RPMI7951 (cell line): ENCODE results near the gene GFRA4. TPM values are rescaled to one million over a fixed set of nuclear protein-coding genes. Genes with fewer than 3 reads are reported as not detected.

Source experiments
- DNase-seq: peaks from one replicate; pipeline ENCODE4 v3.0.0-alpha.2; 2012; ENCODE audit warnings: low read depth
- total RNA-seq: library from RNA; depleted of rRNA; stranded (reverse); fragments of >200 nt; shearing (Covaris generic); gene quantifications from 2 replicates; pipeline ENCODE4 v1.2.3, GENCODE V29; 2014

GFRA4 gene
- total RNA-seq, 1 experiment from 2014 or later: not detected

DNA sequence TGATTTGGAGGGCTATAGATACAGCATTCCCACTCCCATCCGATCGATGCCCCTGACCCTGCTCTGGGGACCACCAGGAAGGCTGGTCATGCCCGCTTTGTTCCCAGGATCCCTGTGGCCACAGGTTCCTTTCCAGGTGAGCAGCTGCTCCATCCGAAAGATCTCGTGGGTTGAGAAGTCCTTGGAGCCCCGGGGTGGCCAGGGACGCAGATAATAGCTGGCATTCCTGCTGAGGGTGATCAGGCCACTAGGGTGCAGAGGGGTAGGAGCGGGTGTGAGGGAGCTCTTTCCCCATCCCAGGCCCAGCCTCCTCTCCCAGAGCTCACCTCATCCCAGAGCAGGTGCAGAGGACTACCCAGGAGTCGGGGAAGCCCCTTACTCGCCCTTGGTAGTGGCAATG lies 11.2 kb upstream of the GFRA4 start:
- DNase-seq: no peak

DNA sequence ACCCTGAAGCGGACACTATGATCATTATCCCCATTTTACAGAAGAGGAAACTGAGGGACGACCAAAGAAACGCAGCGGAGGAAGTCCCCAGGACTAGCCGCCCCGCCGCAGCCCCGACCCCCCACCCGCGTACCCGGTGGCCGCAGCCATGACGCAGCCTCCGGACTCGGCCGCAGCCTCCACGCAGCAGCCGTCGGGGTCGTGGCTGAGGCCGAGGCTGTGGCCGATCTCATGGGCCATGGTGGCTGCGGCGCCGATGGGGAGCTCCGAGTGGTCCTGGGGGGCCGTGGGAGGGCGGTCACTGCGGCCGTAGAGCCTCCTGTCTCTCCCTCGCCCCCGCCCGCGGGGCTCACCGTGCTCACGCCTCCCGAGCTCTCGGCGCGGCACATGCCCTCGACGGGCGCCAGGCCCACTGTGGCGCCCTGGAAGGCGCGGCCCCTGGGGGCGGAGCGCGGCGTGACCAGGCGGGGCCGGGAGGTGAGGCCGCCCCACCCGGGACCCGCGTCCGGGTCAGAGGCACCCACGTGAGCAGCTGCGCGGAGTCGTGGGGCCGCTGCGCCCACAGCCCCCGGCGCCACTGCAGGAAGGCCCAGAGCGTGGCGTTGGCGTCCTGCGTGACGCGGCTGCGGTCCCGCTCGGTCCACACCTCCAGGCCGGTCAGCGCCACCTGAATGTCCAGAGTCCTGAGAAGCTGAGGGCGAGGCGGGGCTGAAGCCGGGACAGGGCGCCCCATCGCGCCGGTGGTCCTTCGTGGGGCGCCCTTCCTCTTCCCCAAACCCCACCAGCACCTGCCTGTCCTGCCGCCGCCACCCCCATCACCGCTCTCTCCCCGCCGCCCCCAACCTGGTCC lies 10.2 kb upstream of the GFRA4 start:
- no peak for DNase-seq

DNA sequence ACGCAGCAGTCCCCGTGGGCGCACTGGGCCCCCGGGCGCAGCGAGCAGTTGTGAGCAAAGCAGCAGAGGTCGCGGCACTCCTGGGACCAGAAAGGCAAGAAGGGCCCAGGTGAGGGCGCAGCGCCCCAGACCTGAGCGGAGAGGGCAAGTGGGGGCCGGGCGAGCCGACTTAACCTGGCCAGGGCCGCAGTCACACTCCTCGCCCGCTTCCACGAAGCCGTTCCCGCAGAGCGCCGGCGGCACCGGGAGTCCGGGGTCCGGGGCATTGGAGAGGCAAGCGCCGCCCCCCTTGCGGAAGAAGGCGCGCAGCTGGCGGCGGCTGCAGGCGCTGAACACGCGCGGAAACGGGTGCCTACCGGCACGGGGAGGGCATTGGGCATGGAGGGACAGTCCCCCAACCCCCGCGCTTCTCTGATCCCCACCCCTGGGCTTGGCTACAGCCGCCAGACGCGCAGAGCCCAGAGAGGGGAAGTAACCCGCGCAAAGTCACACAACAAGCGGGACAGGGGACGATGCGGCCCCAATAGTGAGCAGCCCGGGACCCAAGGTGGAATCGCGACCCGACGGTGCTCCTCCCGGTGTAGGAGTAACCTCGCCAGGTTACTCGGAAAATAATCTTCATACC lies 9.5 kb upstream of the GFRA4 start:
- DNase-seq: no peak

DNA sequence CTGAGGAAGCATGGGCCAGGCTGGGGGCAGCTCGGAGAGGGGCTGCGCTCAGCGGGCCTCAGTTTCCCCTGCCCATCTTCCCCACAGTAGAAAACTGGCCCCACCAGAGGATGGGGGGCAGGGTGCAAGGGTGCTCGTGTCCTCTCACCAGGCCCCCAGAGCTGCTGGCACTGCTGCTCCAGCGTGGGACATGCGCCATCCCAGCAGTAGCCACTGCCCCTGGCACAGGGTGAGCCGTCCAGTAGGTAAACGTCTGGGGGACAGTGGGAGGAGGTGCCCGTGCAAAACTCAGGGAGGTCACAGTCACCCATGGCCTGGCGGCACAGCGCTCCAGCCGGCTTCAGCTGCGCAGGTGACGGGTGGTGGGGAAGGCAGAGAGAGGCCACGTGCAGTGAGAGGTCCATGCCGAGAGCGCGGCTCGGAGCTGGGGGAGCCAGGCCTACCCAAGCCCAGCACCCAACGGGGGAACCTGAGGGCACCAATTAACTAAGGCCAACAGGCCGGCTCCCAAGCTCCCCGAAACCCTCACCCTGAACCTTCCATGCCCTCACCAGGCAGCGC lies 8.9 kb upstream of the GFRA4 start:
- DNase-seq: no peak

DNA sequence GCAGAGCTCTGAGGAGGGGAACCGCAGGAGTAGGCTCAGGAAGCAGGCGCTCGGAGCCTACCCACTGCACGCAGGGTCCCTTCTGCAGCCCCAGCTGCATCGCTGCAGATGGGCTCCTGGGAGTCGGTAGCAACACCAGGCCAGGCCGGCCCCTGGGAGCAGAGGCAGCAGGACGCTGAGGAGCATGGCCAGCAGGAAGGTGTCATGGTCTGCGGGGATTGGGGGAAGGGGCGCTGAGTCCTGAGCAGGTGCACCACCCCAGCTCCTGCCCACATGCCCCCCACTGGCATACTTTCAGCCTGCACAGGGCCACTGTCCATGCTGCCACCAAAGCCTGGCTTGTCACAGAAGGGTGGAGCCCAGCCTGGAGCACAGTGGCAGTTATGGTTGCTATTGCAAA lies 7.7 kb upstream of the GFRA4 start:
- DNase-seq: no peak

DNA sequence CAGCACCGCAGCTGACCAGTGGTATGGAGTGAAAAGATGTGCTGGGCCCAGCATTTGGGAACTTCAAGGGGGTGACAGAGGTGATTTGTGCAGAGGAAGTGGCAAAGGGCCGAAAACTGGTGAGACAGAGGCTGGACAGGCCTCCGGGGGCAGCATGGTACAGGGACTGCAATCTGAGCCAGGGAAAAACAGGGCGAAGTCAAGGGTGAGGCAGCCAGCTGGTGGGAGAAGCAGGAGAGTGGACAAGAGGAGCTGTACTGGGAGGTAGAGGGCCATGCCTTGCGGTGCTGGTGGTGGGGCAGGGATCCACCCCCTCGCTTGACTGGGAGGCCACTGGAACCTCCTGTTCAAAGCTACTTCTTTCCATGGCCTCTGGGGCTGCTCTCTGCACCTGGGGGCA lies 7.3 kb upstream of the GFRA4 start:
- DNase-seq: peak; percentile 48

DNA sequence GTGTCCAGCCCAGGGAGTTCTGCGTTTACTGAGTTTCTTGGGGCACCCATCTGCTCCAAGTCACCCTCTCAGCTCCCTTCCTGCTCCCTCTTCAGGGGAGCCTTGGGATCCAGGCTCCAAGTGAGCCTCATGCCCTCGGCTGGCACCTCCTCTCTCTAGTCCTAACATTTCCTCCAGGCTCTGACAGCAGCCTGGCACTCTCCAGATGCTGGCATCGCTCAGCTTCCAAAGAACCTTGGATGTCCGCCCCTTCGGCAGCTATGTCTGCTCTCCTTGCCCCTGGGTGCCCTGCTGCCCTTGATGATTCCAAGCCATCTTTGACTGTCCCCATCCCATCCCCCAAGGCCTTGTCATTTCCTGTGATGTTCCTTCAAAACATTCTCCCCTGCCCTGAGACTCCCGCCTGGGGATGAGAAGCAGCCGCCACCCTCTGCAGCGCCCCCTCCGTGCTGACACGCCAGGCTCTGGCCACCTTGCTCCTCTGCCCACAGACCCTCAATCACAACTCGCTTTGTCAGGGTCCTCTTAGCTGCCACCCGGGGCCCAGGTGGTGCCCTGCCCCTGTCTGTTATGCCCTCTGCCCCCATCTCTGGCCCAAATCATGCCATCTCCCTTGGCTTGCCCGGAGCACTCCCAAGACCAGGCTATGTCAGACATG lies 6.6 kb upstream of the GFRA4 start:
- DNase-seq: no peak

DNA sequence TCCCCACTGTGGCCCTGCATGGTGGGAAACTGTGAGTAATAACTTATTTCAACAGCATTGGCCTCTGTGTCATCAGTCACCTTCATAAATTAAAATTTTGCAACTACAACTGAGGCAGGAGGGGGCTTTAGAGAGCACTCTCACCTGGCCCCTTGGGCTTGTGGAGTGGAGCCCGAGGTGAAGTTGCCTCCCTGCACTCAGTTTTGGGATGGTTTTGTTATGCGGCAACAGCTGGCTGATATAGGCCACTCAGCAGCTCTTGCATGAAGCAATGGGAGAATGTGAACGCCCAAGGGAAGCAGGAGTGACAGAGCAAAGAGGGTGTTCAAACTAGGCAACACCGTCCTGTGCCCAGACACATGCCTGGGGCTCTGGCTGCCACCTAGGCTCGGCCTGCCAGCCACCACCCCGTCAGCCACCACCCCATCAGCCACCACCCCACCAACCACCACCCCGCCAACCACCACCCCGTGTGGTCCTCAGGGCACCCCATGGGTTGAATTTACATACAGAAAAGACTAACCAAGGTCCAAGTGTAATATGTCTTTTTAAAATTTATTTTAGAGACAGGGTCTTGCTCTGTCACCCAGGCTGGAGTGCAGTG lies 4.3 kb upstream of the GFRA4 start:
- no peak for DNase-seq

DNA sequence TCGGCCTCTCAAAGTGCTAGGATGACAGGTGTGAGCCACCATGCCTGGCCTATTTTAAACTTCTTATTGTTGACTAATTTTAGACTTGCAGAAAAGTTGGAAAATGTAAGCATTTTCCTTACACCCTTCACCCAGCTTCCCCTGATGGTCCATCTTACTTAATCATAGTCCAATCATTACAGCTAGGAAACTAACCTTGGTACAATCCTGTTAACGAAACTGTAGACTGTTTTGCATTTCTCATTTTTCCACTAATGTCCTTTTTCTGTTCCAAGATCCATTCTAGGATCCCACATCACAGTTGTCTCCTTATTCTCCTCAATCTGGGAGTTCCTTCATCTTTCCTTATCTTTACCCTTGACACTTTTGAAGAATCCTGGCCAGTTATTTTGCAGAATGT lies 659 bp upstream of the GFRA4 start:
- DNase-seq: no peak

DNA sequence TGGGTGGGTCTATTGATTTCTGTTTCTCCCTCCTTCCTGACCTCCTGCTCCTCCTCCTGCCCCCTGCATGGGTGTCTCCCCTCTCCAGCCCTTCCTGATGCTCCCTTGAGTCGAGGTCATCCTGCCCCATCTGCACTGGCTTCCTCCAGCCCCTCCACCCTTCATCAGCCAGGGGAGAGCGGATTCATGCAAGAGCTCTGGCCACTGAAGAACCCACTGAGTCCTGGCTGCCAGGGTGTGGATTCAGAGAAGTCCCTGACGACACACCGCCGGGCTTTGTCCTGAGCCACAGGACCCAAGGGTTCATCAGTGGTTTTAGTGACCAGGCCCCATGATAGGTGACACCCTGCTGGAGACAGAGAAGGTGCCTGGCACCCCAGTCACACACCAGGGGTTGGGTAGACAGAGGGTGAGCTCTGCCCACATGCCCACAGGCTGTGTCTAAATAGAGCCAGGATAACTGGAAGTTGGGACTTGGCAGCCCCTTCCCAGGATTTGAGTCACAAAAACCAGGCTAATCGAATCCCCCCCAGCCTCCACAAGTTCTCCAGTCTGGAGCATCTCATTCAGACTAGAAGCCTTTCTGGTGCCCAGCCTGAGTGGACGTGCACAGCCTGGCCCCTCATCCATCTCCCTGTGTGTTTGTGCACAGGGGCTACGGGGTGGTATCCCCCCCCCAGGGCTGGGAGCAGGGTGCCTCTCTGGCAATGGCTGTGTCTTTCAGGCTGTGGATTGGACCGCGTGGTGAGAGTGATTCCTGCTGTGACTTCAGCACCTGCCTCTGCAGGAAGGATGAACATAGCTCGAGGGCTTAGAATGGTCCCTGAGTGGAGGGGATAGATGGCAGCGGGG lies 1.2 kb downstream of the GFRA4 start:
- no peak for DNase-seq

DNA sequence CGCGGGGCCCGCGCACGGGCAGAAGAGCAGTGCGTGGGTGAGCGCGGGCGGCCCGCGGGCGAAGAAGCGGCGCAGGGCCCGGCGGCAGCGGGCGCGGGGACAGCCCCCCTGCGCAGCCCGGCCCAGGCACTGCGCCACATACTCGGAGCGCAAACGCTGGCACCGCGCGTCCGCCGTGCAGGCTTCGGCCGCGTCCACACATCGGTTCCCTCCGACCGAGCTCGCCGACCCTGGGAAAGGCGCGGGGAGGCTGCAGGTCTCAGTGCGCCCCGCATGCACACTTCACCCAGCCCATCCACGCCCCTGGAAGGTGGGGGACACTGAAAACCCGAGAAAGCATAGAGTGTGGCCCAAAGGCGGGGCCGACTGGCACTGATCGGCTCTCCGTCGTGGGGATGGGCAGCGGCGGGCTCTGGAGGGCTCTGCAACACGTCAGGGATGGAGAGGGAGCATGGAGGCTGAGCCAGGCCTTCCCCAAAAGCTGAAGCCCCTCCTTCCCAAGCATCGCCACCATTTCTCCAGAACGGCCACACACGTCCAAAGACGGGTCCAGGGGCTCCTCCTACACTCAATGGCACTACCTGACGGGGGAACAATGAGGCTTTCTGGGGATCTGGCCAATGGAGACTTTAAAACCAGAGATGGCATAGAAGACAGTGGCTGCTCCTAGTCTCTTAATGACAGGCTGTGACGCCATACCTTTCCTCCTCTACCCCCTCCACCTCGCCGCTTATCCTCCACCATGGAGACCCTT lies 2.0 kb downstream of the GFRA4 start:
- DNase-seq: no peak

DNA sequence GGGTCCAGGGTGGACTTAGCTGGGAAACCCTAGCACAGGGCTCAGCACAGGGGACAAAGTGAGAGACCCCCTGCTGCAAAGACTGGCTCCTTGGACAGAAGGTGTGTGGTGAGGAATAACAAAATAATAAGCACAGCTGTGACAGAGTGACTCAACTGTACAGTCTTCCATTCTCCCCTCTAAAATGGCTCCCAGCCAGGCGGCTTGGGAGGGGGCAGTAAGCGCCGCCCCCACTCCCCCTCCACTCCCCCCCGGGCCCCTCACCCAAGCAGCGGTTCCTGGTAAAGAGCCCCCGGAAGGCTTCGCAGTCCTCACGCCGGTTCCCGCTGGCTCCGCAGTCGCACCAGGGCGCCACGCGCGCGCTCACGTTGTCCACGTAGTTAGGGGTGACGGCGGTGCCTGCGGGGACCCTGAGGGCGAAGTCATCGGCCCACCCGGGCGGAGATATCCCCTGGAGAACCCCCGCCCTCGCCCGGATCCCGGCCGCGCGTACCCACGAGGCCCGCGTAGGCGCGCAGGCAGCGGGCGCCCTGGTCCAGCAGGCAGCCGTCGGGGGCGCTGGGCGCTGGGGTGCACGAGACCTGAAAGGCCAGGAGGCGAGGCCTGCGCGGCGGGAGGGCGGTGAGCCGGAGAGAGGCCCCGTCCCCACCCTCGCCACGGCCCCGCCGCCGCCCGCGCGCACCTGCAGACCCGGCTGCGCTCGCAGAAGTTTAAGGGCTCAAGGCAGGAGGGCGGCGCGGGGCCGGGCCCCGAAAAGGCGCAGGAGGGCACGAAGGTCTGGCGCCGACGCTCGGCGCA lies 2.7 kb downstream of the GFRA4 start:
- DNase-seq: no peak

DNA sequence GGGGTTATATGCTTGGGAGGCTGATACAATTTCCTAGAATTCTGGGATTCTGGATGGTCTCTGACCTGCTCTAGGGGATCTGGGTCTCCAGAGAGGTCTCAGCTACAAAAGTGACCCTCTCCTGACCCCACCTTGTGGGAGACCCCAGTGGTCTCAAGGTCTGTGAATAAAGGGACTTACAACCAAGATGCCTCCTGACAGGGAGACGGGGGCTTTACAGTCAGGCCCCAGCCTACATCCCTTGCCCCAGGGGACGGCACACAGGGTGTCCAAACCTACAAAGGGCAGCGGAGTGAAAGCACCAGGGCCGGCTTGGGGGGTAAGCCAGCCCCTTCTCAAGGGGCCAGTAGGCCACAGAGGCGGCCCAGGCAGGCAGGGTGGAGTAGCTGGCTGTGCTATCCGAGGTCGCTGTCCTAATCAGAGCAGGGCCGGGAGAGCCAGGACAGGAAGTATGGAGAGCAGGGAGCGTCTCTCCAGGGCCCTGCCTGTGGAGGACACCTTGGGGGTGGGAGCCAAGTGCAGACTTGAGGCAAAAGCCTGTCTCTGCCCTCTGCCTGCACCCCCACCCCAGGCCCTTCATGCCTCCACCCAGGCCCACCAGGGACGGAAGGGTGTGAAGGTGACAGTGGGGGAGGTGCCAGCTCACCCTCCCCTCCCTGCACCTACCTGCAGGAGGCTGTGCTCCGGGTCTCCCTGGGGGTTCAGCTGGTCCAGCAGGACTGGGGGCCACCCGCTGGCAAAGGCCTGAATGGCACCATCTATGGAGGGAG lies 3.5 kb downstream of the GFRA4 start:
- DNase-seq: no peak

DNA sequence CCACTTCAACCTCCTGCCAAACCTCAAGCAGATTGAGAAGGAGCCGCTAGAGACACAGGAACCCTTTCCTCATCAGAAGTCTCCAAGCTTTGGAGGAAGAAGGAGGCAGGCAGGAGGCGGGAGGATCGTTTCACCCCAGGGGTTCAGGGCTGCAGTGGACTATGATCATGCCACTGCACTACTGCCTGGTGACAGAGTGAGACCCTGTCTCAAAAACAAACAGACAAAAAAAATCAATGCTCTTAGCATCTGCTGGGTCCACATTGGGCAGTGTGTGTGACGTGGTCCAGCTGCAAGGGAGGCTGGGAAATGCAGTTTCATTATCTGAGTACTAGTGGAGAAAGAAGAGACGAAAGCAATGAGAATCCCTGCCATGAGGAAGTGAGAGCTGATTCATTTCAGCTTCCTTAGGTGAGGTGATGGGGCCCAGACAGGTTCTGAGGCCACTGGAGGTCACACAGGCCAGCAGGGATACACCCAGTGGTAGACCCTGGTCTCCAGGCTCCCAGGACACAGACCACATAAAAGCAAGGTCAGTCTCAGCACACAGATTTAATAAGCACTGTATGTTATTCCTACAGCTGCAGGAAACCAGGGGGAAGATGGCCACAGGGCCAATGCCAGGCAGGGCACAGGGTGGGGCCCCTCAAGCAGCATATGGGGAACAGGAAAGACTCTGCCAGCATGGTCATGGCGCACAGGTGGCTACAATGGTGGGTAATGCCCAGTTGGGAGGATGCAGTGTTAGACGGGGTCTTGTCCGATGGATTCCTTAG lies 4.3 kb downstream of the GFRA4 start:
- DNase-seq: peak; percentile 18

DNA sequence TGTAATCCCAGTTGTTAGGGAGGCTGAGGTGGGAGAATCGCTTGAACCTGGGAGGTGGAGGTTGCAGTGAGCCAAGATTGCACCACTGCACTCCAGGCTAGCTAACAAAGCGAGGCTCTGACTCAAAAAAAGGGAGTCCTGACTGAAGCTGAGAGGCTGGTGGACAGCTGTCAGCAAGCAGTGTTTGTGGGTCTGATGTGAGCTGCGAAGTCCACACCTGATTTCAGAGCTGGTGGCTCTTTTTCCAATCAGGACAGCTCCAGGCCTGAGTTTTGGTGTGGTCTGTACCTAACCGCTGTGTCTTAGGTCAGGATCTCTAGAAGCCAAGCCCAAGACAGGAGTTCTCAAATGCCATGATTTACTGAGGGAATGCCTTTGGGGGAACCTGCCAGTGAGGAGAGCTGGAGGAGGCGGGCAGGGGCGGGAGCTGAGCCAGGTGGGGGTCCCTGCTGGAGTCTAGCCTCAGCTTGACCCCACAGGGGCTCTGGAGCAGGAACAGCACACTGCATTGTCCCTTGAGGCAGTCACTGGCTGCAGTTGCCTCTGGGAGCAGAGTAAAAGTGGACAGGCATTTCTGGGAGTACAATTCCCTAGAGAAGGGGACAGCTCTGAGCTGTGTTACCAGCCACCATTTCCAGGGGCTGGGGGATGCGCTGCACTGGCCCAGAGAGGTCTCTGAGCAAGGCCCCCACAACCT lies 5.0 kb downstream of the GFRA4 start:
- DNase-seq: no peak

DNA sequence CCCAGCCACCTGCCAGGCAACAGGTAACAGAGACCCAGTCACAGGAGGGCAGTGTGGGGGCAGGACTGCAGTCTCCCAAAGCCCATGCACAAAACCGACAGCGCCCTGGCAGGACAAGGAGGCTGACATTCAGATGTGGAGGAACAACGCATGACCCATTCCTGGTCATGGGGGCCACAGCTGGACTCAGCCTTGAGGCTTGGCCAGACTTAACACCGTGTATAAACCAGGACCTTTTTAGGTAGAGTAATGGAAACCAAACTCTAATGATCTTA lies 8.1 kb downstream of the GFRA4 start:
- no peak for DNase-seq

DNA sequence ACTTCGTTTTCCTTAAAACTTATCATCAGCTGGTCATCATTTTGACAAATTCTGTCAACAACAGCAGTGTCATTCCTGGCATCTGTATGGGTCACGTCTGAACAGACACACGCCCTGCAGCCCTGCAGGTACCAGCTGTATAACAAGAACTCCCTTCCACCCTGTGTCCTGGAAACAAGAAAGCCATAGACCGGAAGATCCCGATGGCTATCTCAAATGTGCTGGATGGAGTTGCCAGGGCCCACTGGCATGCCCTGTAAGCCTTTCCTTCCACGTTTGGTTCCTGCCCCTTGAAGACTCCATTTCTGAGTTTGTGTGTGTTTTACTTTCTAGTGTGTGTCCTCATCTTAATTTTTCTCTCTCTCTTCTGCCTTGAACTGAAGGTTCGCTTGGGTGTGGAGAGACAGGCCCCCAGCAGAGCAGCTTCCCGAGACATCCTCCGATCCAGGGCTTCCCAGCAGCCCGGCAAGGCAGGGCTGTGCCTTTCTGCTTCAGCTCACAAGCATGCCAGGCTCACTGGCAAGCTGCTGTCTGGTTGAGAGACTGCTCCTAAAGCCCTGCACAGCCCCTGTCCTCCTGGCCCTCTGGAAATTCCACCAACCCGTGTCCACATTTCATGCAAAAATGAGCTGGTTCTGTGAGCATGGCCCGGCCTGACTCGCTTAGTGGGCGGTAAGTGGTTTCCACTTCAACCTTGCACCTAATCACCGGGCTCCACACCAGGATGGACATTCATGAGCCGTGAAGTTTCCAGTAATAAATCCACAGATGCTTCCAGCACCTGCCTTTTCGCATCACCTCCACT lies 8.7 kb downstream of the GFRA4 start:
- DNase-seq: no peak
